CD4-positive, alpha-beta T cell (primary cell): ENCODE results near the gene C12orf60. TPM values are rescaled to one million over a fixed set of nuclear protein-coding genes. Genes with fewer than 3 reads are reported as not detected.
A peak's percentile ranks its signal among the peaks of the same experiment; 100 is the strongest.

Source experiments
- ATAC-seq: fragments of 200-7000 bp; cut with Tn5 transposase; one replicate; pipeline ENCODE4 v1.10.0; 2022; ENCODE audit warnings: mild to moderate bottlenecking; ENCODE audit not compliant: poor library complexity
- CTCF ChIA-PET: fragments of 350-600 bp; sonication (Branson Sonifier 250); formaldehyde crosslinking; loops from one replicate; lab custom pipeline; 2021; ENCODE audit warnings: antibody characterized with exemption, inconsistent platforms; lab: Charles Lee
- POLR2A ChIA-PET: fragments of 350-600 bp; sonication (Branson Sonifier 250); formaldehyde crosslinking; loops from one replicate; lab custom pipeline; 2021; ENCODE audit warnings: antibody characterized with exemption, inconsistent platforms; lab: Charles Lee
- DNase-seq, 14 experiments: peaks; one replicate each; pipeline ENCODE4 v3.0.0-alpha.2; 2013 to 2020; ENCODE audit warnings: mixed read lengths in 2 of 14
- H3K27ac ChIP-seq, 2 donors: one replicate each; pipeline versions ENCODE4 v1.5.1 to v1.7.0; 2013; ENCODE audit warnings: low read length in 2 of 2, low read depth in 1 of 2, mild to moderate bottlenecking in 1 of 2
- H3K27me3 ChIP-seq, 2 experiments: 1 replicate in 1 of 2; 2 replicates in 1 of 2; pipeline versions ENCODE4 v1.6.1 to v1.7.0; 2013; ENCODE audit warnings: low read length in 2 of 2, control low read depth in 1 of 2, mild to moderate bottlenecking in 1 of 2, moderate library complexity in 1 of 2; ENCODE audit not compliant: insufficient read depth in 2 of 2, control insufficient read depth in 1 of 2
- H3K36me3 ChIP-seq: one replicate; pipeline ENCODE4 v1.6.1; 2013; ENCODE audit warnings: low read length, control low read depth; ENCODE audit not compliant: insufficient read depth
- H3K4me1 ChIP-seq: one replicate; pipeline ENCODE4 v1.6.1; 2013; ENCODE audit warnings: low read length, control low read depth; ENCODE audit not compliant: insufficient read depth
- H3K4me3 ChIP-seq: one replicate; pipeline ENCODE4 v1.5.1; 2013; ENCODE audit warnings: mild to moderate bottlenecking, low read length, moderate library complexity
- H3K9me3 ChIP-seq, 2 experiments: 1 replicate in 1 of 2; 2 replicates in 1 of 2; pipeline versions ENCODE4 v1.6.1 to v1.7.0; 2013; ENCODE audit warnings: low read length in 2 of 2, mild to moderate bottlenecking in 2 of 2, control low read depth in 1 of 2, moderate library complexity in 1 of 2; ENCODE audit not compliant: control insufficient read depth in 1 of 2, insufficient read depth in 1 of 2
- H3K27ac Mint-ChIP-seq: one replicate; pipeline ENCODE4 v1.8.0; 2020; ENCODE audit warnings: mixed read lengths
- H3K27me3 Mint-ChIP-seq: one replicate; pipeline ENCODE4 v1.8.0; 2021; ENCODE audit warnings: mixed read lengths
- H3K36me3 Mint-ChIP-seq: one replicate; pipeline ENCODE4 v1.8.0; 2021; ENCODE audit warnings: low read depth, mixed read lengths
- H3K4me1 Mint-ChIP-seq: one replicate; pipeline ENCODE4 v1.8.0; 2021; ENCODE audit warnings: low read depth, mixed read lengths
- H3K4me3 Mint-ChIP-seq: one replicate; pipeline ENCODE4 v1.8.0; 2020; ENCODE audit warnings: mild to moderate bottlenecking, mixed read lengths
- H3K9me3 Mint-ChIP-seq: one replicate; pipeline ENCODE4 v1.8.0; 2020; ENCODE audit warnings: mixed read lengths
- CTCF ChIP-seq: fragments of 200-600 bp; IDR thresholded peaks from one replicate; pipeline ENCODE4 v1.8.0; 2022; ENCODE audit warnings: antibody characterized with exemption, mild to moderate bottlenecking
- intact Hi-C, 2 experiments: fragments of 100-400 bp; cut with DNase I in 1 of 2; cut with micrococcal nuclease in 1 of 2; formaldehyde crosslinking; loops; one replicate each; pipeline versions ENCODE4 v1.15.1 to v1.9.0; 2023 to 2025; cut with DNase I, micrococcal nuclease
- total RNA-seq, 174 experiments: library from RNA in 2 of 174; stranded (reverse) in 2 of 174; gene quantifications; one replicate each; pipeline ENCODE4 v1.2.3 and lab custom pipeline; 2021 to 2026

Gene C12orf60
- total RNA-seq, 2 experiments from 2014 or later: 0.11 to 0.22 TPM

GRCh38 chr12:14802247-14802646 is 1.2 kb upstream of the C12orf60 start:
- TF ChIP-seq CTCF: no peak
- H3K9me3 Mint-ChIP-seq: no peaks in the 10 kb centered on the region
- Histone ChIP-seq H3K36me3 (peaks cover 26% of the 10 kb centered on the region), H3K9me3 (no peaks in the 10 kb centered on the region), H3K27me3 (no peaks in the 10 kb centered on the region), H3K4me3 (peak overlapping the region; percentile 89), H3K27ac (peak overlapping the region in 1 of 2 donors; percentile 96), H3K4me1 (peaks cover 7% of the 10 kb centered on the region)
- no peaks in the 10 kb centered on the region for H3K27me3 Mint-ChIP-seq
- H3K27ac Mint-ChIP-seq: no peak overlapping the region
- DNase-seq: peak in 1 of 14 experiments; percentile 15
- peaks cover 32% of the 10 kb centered on the region for H3K36me3 Mint-ChIP-seq
- intact Hi-C loops: loop anchor here (2.0 to 10.0 kb wide), 5 partner anchors 25 to 1083 kb away; partner anchors contain the start of genes ARHGDIB (in 2 of the 2) and STRAP (in 1 of the 2)
- ChIA-PET CTCF (interaction anchor here (1.0 to 1.9 kb wide), 4 partner anchors 27 to 194 kb away, joined by 3 to 8 read pairs (median 4); no protein-coding TSS in a partner anchor), POLR2A (interaction anchor here (0.6 to 9.9 kb wide), 10 partner anchors 9 to 1109 kb away, joined by 3 to 375 read pairs (median 4); partner anchors contain the start of genes ATF7IP and DERA)
- no peak overlapping the region for H3K4me3 Mint-ChIP-seq
- H3K4me1 Mint-ChIP-seq: peaks cover 23% of the 10 kb centered on the region
- ATAC-seq: no peak

- POLR2A ChIA-PET: interaction anchor here (0.6 to 9.9 kb wide), 17 partner anchors 9 to 1108 kb away, joined by 3 to 375 read pairs (median 4); partner anchors contain the start of genes ARHGDIB, ATF7IP and DERA
- peaks cover 28% of the 10 kb centered on the region for H3K36me3 Mint-ChIP-seq
- H3K27me3 ChIP-seq: no peaks in the 10 kb centered on the region
Observed at GRCh38 chr12:14802721-14803010, 804 bp upstream of the C12orf60 start.

GRCh38 chr12:14803830-14804160 is 325 bp downstream of the C12orf60 start:
- POLR2A ChIA-PET: interaction anchor here (0.6 to 9.9 kb wide), 25 partner anchors 10 to 1107 kb away, joined by 3 to 375 read pairs (median 4); partner anchors contain the start of genes ARHGDIB, ATF7IP and DERA

More at GRCh38 chr12:14802721-14803010, 804 bp upstream of the C12orf60 start:
- Histone ChIP-seq H3K9me3 (no peaks in the 10 kb centered on the region), H3K27ac (peak overlapping the region; percentile 88 to 96), H3K4me3 (peak overlapping the region; percentile 89), H3K36me3 (peaks cover 22% of the 10 kb centered on the region), H3K4me1 (peaks cover 7% of the 10 kb centered on the region)
- H3K4me3 Mint-ChIP-seq: no peak overlapping the region
- H3K27me3 Mint-ChIP-seq: no peaks in the 10 kb centered on the region
- DNase-seq (no peak), ATAC-seq (no peak)
- peaks cover 19% of the 10 kb centered on the region for H3K4me1 Mint-ChIP-seq
- no peak for TF ChIP-seq CTCF
- no peak overlapping the region for H3K27ac Mint-ChIP-seq
- intact Hi-C loops: loop anchor here (1.0 to 10.0 kb wide), 7 partner anchors 26 to 1082 kb away; partner anchors contain the start of genes ARHGDIB (in 2 of the 2) and STRAP (in 1 of the 2)
- CTCF ChIA-PET: interaction anchor here (0.9 to 1.9 kb wide), 5 partner anchors 12 to 193 kb away, joined by 3 to 12 read pairs (median 4); a partner anchor contains a TSS
- H3K9me3 Mint-ChIP-seq: no peaks in the 10 kb centered on the region

More at GRCh38 chr12:14803830-14804160, 325 bp downstream of the C12orf60 start:
- peaks cover 18% of the 10 kb centered on the region for H3K4me1 Mint-ChIP-seq
- peak overlapping the region; percentile 73 to 96 for H3K27ac ChIP-seq
- no peak for TF ChIP-seq CTCF
- CTCF ChIA-PET: interaction anchor here (0.9 to 1.9 kb wide), 4 partner anchors 11 to 192 kb away, joined by 3 to 12 read pairs (median 6); a partner anchor contains a TSS
- H3K9me3 Mint-ChIP-seq: no peaks in the 10 kb centered on the region
- H3K27me3 Mint-ChIP-seq: no peaks in the 10 kb centered on the region
- DNase-seq (no peak), ATAC-seq (peak; percentile 9)
- H3K4me3 ChIP-seq: peak overlapping the region; percentile 89
- no peaks in the 10 kb centered on the region for H3K27me3 ChIP-seq
- no peaks in the 10 kb centered on the region for H3K9me3 ChIP-seq
- H3K36me3 Mint-ChIP-seq: peaks cover 17% of the 10 kb centered on the region
- no peak overlapping the region for H3K4me3 Mint-ChIP-seq
- H3K27ac Mint-ChIP-seq: no peak overlapping the region
- peaks cover 12% of the 10 kb centered on the region for H3K36me3 ChIP-seq
- intact Hi-C loops: loop anchor here (1.0 to 10.0 kb wide), 7 partner anchors 27 to 1081 kb away; partner anchors contain the start of genes ARHGDIB (in 2 of the 2) and STRAP (in 1 of the 2)
- H3K4me1 ChIP-seq: peaks cover 7% of the 10 kb centered on the region
